Putamen (tissue), 1 donor: ENCODE measurements around the gene ACTR1B.
"Not testable (repeated sequence)": the region's sequence is repeated elsewhere in the genome, so short reads cannot be mapped to it uniquely, and the experiment has no call there.

Experiments
- DNase-seq: peaks from one replicate; pipeline ENCODE4 v3.0.0-alpha.2; 2016; ENCODE audit warnings: low spot score

The ACTR1B gene

DNA sequence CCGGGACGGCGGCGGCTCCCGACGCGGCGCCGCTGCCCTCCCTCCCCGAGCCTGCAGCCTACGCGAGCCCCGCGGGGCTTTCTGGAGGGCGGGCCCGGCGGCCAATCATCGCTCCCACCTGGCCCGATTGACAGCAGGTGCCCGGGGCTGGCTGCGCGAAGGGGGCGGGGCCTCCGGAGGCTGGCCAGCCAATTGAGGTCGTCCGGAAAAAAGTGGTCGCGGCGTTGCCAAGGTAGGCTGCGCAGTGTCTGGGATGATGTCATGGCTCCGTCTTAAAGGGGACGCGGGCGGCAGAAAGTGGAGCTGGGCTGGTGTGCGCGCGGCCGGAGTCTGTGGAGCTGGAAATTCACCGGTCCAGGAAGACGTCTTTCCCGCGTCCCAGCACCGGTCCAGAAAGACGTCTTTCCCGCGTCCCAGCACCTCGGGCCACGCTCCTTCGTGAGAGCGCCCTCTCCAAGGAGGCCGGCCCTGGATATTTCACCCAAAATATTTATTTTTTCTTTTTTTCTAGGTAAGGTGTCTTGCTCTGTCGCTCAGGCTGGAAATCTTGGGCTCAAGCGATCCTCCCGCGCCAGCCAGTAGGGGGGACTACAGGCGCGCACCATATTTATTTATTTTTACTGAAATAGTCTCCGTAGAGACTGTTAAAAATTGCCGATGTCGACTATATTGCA, at the start of gene ACTR1B:
Gene ACTR1B (minus strand): TSS at position 83 of the 674 bp plus-strand sequence. CDS start 154 bp downstream, outside the sequence.
- DNase-seq = peak; percentile 98

DNA sequence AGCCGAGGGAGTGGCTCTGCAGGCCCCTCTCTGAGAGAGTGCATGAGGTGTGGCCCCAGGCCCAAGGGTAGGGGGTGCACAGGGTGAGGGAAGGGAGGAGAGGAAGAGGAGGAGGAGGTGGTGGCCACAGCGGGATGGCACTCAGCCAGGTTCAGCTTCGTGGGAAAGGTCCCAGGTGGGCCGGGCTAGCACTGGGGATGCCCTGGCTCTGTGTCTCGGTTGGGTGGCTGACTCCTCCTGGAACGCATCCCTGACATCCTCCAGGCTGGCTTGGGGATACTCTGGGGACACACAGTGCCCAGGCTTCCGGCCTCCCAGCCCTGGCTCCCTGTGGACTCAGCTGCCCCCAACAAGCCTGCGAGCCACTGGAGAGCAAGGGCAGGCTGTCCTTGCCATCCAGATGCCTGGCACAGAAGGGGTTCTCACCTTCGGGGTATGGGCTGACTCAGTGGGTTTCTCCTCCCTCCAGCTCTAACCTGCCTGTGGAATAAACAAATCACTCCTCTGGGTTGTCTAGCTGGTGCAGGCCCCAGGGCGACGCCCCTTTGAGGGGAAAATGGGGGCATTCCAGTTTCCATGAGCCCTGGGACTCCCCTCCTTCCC, 49.0 kb upstream of the ACTR1B start:
- no peak for DNase-seq

DNA sequence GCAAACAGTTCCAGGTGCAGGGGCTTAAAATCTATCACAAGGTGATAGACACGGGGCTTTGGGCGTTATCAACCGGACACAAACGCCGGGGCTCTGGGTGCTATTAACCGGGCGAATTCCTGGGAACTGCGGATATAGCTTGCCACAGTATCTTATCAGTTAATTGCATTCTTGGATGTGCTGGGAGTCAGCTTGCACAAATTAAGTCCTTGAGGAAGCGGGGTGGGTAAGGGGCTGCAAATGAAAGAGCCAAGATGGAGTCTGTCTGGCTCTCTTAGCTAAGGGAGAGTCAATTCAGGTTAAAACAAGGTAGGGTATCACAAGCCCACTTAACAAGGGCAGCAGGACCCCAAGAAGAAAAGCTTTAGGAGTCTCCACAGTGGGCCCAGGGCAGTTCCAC, 48.3 kb upstream of the ACTR1B start:
- DNase-seq = not testable (repeated sequence)

DNA sequence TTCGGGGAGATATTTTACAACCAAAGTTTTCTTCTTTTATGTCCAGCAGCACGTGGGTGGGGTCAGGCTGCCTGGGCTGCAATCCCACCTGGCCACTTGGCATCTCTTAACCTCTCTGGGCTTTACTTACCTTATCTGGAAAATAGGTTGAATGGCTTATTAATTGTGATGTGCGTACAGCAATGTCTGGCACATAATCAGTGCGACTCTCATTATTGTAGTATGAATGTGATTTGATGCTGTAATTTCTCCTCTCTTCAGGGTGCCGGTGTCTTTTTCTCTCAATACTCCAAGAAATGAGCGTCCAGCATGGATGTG, 47.5 kb upstream of the ACTR1B start:
- DNase-seq = no peak

DNA sequence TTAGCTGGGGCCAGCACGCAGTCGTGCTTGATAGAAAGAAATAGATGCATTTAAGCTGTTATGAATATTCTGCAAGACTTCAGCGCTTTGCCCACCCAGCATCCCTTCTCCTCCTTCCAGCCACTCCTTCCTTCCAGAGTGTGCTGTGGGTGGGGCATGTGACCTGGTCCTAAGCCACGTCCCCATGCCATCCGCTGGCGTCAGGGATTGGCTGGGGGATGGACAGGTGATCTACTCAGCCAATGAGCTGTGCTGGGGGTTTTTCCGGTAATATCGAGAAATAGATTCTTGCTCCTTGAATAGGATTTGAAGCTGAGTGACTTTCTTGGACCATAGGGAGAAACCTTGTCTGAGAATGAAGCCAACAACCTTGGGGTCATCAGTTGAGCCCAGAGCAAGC, 44.8 kb upstream of the ACTR1B start:
- no peak for DNase-seq

DNA sequence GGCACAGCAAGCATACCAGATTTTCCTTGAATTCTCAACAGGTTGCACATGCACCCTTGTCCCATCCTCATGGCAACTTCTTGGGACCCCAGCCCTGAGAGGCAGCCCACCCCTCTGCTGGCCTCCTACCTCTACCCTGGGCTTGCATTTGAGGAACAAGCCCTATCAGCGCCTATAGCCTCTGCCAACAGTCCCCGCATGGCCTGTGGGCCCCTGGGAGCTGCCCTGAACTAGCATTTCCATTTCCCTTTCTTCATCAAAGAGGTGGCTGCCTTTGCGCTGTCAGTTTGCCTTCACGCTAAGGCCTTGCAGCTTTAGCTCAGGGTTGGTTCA, 44.2 kb upstream of the ACTR1B start:
- DNase-seq = no peak

DNA sequence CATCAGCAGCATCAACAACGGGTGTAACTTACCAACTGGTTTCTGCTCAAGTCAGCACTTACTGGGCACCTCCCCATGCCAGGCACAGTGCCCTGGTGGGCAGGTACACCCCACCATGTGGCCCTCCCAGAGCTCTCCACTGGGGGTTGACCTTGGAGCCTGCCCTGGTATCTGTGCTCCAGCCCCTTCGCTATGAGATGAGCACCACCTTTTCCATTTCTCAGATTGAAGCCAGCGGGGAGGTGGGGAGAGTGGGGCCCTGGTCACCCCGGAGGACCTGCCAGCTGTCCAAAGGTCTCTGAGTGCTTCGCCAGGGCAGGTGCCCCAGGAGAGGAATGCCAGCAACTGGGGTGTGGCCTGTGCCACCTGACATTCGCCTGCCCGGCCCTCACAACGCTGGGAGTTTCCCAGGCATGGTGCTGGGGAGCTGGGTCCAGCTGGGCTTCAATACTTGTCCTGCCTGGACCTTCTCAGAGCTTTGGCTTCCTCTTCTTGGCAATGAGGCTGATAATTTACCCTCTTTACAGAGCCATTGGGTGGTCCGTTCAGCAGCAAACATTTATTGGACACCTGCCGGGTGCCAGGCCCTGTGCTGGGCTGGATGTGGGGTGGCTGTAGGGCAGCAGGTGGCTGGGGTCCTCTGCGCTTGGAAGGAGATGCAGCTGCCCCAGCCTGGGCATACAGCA, 43.7 kb upstream of the ACTR1B start:
- DNase-seq = no peak

DNA sequence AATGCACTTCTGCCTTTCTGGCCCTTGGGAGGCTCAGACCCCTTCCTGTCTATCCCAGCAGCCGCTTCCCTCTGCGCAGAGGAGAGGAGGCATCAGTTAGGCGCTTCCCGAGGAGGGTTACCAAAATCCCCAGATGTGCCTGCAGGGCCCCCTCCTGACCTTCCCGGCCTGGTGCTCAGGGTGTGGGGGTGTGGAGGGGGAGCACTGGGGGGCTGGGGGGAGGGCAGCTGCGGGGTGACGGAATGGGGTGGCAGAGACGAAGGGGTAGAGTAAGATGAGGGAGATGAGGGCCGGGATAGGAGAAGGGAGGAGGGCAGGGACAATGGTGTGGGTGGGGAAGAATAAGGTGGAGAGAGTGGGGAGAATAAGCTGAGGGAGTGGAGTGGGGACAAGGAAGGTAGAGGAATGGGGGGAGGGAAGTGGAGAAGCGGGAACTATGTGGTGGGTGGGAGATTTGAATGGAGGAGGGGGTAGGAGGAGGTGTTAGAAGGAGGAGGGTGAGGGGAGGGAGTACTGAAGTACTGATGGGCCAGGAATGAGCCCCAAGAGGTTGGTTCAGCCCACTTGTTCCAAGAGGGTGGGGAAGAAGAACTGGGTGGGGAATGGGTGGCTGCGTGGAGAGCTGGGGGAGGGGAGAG, 43.0 kb upstream of the ACTR1B start:
- no peak for DNase-seq

DNA sequence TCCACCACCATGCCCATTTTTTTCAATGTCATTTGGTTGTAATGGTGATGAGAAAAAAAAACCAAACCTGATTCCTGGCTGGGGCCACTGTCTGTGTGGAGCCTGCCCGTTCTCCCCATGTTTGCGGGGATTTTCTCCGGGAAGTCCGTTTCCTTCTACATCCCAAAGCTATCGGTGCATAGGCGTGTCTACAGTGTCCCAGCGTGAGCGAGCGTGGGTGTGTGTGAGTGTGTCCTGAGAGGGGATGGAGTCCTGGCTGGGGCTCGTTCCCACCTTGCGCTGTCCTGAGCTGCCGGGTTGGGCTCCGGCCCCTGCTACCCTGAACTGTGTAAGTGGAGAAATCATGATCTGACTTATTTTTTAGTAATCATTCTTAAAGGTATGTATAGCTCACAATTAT, 42.3 kb upstream of the ACTR1B start:
- DNase-seq = no peak

DNA sequence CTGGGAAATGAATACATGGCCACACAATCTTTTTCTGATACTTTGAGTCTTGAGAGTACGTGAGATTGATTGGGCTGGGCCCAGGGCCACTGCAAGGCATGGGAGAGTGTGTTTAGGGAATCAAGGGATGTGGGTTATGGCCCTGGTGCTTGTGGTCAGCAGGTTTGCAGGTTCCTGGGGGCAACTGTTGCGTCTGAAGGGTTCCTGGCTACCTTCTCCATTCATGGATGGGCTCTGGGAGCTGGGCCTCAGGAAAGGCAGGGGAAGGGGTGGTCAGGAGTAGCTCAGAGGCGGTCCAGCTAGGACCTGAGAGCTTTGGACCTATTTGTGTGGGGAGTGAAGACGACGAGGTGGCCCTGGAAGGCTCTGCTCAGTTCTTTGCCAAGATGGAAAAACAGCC, 41.1 kb upstream of the ACTR1B start:
- DNase-seq = no peak

DNA sequence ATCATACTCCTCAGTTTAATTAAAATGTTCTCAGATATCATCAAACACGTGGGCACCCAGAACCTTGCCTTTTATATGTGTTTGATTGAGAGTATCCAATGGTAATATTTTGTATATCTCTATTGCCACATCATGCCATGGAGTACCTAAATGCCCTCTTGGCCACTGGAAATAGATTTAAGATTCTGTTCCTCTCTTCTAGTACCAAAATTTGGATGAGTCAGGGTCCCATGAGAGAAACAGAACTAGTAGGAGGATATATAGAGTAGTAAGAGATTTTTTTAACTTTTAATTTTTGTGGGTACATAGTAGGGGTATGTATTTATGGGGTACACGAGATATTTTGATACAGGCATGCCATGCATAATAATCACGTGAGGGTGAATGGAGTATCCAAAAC, 39.9 kb upstream of the ACTR1B start:
- no peak for DNase-seq

DNA sequence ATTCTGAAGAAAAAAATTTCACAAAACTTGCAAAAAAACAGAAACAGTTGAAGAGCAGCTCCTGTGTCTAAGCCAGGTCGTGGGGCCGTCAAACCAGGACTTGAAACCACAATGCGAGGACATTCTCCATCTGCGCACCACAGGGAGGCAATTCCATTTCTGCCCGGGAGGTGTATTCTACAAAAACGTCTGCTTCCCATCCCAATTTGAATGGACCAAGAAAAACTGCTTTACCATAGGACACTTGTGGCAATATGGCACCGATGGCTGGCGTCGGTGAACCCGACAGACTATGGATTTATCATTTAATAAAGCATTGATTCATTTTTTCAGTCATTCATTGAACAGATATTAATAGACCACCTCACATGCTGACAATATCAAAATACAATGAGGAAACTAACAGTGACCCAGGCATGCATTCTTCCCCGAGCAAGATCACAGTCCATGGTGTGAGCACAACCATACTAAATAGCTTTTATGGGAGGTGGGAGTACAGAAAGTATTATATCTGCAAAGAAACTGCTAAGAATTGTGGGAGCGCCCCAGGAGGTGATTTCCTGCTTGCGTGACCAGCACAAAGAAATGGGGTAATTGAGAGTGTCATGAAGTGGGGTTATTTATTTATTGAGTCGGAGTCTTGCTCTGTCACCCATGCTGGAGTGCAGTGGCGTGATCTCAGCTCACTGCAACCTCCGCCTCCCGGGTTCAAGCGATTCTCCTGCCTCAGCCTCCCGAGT, 39.1 kb upstream of the ACTR1B start:
- no peak for DNase-seq

DNA sequence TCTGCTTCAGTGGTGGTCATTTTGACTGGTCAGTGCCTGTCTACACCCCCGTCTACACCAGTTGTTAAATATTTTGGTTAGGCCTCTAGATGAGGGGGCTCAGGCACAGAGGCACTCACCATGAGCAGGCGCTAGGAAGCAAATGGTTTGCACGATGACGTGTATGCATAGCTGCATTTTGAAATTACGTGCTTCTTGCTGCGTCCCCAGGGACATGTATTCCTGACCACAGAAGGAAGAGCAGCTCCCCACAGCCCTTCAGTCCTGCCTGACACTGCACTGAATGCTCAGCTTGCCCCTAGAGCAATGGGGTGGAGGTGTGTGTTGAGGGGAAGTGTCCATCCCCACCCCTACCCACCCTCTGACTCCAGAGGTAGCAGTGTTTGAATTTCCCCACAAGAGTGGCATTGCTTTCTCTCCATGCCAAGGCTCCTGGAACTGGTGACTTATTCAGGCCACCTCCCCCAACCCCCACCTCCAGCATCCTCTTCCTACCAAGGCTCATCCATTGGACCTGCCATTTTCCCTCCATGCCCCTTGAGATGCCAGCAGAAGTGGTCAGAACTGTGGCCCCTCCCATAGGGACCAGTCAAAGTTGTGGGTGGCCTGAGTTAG, 38.1 kb upstream of the ACTR1B start:
- DNase-seq = no peak

DNA sequence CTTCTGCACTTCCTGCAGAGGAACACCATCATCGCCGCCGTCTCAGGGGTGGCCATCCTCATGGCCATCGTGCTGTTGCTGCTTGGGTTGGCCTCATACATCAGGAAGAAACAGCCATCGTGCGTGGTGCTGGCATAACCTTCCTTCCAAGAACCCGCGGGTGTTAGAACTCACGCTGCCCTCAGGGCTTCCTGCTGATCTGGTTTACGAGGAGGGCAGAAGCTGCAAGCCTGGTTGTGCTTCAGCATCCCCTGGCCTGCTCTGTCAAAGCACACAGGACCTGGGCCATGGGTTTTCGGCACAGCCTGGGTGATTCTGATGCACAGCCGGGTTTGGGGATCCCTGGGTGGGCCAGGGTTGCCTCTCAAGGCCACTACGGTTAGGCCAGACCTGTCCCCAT, 37.3 kb upstream of the ACTR1B start:
- DNase-seq = no peak

DNA sequence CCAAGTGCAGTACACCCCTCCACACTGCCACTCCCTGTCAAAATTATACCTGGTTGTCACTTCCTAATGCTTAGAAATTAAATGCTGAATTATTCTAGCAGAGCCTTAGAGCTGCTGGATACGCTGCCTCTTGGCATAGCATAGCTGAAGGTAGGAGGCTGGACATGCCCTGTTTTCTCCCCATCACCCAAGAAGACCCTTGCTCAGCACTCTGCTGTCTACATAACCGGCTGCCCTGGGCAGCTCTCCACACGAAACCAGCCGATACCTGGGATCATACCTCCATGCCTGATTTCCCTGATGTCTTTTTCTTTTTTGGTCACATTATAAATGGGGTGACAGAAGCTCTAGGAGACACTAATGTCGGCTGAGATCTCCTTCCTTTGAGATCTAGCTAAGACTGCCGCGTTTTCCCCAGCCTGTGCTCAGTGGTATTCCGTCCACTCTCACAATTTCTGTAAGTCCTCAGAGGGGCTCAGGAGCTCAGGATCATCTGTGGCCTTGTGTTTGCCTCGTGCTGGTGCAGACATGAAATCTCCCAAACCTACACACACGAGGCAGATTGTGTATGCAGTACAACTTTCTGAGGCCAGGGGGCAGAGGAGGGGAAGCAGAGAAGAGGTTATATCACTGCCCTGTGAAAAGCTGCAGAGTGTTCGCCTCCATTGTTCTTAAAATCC, 36.1 kb upstream of the ACTR1B start:
- DNase-seq = no peak

DNA sequence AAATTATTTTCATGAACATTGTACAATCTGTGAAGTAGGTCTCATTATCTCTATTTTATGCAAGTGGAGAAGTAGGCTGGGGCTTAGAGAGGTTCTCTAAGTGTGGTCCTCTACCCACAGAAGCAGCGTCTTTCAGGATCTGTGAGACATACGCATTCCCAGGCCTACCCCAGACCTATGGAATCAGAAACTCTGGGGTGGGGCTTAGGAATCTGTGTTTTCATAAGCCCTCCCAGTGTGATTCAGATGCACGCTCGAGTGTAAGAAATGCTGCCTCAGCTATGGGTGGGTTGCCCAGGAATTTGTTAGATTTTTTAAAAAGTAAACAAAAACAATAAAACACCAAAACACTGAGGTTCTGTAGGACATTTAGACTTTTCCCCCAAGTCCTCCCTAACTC, 34.7 kb upstream of the ACTR1B start:
- DNase-seq = no peak

DNA sequence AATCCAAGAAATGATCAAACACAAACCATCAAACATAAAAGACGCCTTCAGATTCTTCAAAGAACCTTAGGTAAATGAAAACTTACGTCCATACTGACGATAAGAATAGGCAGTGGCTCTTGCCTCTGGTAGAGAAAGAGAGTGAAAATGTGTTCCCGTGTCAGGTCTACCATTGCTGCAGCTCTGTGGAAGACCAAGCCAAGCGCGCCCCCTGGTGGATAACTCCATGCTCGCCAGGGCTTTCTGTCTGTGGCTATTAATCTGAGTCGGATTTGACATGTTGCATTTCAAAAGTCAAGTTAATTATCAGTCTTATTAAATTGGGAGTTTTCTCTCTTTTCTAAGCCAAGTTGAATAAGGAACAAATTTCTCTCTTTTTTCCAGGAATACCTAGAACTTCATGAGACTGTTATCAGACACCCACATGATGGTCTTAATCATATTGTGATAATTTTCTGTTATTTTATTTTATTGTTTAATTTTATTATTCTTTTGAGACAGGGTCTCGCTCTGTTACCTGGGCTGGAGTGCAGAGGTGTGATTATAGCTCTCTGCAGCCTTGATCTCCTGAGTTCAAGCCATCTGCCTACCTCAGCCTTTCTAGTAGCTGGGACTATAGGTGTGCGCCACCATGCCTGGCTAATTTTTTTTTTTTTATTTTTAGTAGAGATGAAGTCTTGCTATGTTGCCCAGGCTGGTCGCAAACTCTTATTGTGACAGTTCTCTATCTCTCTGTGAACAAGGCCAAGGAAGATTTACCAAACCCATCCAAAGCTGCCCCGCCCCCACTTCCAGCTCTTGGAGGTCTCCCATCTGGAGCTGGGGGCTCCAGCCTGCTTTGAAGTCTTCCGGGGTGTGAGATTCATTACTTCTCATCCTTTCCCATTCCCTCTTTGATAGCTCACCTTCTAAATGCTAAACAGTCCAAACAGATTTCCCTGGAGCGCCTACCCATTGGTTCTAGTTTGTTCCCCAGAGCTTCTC, 33.7 kb upstream of the ACTR1B start:
- DNase-seq = peak; percentile 87

DNA sequence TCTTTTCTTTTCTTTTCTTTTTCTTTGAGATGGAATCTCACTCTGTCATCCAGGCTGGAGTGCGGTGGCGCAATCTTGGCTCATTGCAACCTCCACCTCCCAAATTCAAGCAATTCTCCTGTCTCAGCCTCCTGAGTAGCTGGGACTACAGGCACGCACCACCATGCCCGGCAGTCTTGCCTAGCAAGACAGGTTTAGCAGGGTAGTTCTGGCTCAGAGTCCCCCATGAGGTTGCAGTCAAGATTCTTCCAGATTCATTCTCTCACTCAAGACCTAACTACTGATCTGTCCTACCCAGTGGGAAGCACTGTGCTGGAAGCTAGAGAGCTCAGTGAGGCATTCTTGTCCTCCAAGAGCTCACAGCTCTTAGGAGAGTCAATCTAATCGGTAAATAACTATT, 31.9 kb upstream of the ACTR1B start:
- DNase-seq = no peak

DNA sequence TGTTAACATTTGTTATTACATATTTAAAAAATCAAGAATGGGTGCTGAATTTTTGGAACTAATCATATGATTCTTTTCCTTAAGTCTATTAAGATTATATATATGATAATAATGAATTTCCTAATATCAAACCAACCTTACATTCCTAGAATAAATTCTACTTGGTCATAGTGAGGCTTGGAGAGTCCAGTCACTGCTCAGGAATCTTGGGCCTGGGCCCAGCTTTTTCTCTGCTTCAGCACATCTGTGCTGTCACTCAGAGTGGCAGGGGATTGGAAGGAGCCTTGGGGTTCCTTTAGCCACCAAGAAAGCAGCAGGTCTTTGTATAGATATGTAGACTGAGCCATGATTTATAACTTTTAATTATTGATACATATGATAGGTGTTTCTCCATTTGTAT, 29.6 kb upstream of the ACTR1B start:
- DNase-seq = no peak

DNA sequence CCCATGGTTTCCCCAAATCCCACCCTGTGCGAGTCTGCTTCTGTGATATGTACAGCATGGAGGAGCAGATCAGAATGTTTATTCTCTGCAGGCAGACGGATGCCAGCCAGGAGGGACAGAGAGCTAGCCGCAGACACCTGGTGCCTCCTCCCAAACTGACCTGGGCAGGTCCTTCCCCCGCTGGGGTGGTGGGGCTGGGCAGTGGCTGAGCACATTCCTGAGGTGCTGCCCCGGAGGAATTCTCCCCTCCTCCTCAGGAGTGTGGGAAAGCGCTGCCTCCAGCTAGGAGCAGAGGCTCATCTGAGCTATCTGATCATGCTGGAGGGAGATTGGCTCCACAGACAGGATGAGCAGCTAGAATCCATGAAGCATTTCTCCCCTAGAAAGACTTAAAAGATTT, 27.3 kb upstream of the ACTR1B start:
- DNase-seq = no peak
